IMR-90 (cell line): ENCODE measurements around the gene ATP12A.

Source experiments
- BHLHE40 ChIP-seq: fragments of 150-350 bp; IDR thresholded peaks from 2 replicates; pipeline ENCODE4 v1.6.1; 2016; ENCODE audit warnings: mild to moderate bottlenecking, low read depth, low read length
- CTCF ChIP-seq: conservative IDR thresholded peaks from 2 replicates; pipeline ENCODE4 v1.5.1; 2012; ENCODE audit warnings: mild to moderate bottlenecking, low read depth, low read length, improper control_type of control experiment
- MAFK ChIP-seq: IDR thresholded peaks from 2 replicates; pipeline ENCODE4 v1.6.1; 2012; ENCODE audit warnings: low read depth, low read length, improper control_type of control experiment
- POLR2A ChIP-seq: IDR thresholded peaks from 2 replicates; pipeline ENCODE4 v1.6.1; 2012; ENCODE audit warnings: mild to moderate bottlenecking, low read depth, low read length

- TF ChIP-seq CTCF: no peak
- TF ChIP-seq POLR2A: no peak
- no peak for TF ChIP-seq MAFK
- no peak for TF ChIP-seq BHLHE40
Measured at GRCh38 chr13:24660023-24660741, 20.0 kb upstream of the ATP12A start.
